Measurements from ENCODE around the gene SPAG9. TPM values are rescaled to one million over a fixed set of nuclear protein-coding genes. Genes with fewer than 3 reads are reported as not detected.

SPAG9 gene
- total RNA-seq, 1 experiment from 2014 or later = 54.3 TPM

- H4K5ac ChIP-seq (ENCODE audit: insufficient read length, low read depth, low read length) = no peak overlapping the region
Observed at GRCh38 chr17:50916026-50916707, 204.5 kb downstream of the SPAG9 start.

More at GRCh38 chr17:50916026-50916707, 204.5 kb downstream of the SPAG9 start:
- no peak overlapping the region for H3K18ac ChIP-seq (ENCODE audit: insufficient read length, low read depth, low read length)
- H3K4me3 Mint-ChIP-seq = peak overlapping the region in 1 of 2 experiments; percentile 23; a peak in 1 of 5 replicates
- H4K91ac ChIP-seq (ENCODE audit: insufficient read length, low read depth, low read length) = no peak overlapping the region
- no peak overlapping the region for H2AFZ ChIP-seq (ENCODE audit: low read length)
- no peak overlapping the region for H3K4ac ChIP-seq (ENCODE audit: low read depth, low read length)
- H3T11ph ChIP-seq (ENCODE audit: low read length) = no peak overlapping the region
- no peak overlapping the region for H3K23ac ChIP-seq (ENCODE audit: insufficient read length, low read depth, low read length)
- peaks cover 2% of the 10 kb centered on the region in 2 experiments; a peak in 2 of 5 replicates for H3K9me3 Mint-ChIP-seq
- H3K4me2 ChIP-seq (ENCODE audit: insufficient read depth, insufficient read length, low read length) = no peak overlapping the region
- peaks cover 21% of the 10 kb centered on the region; the same call in 1 of the 2 replicates for H3K4me1 ChIP-seq (ENCODE audit: insufficient read depth, low read length)
- H3K14ac ChIP-seq (ENCODE audit: insufficient read depth, low read length) = no peak overlapping the region
- H3K4me1 Mint-ChIP-seq = peaks cover 67 to 82% of the 10 kb centered on the region in 2 experiments
- no peaks in the 10 kb centered on the region for H3K23me2 ChIP-seq (ENCODE audit: insufficient read length, low read depth, low read length, poor library complexity, severe bottlenecking)
- no peaks in the 10 kb centered on the region for H3K9me3 ChIP-seq (ENCODE audit: control insufficient read depth, low read depth, low read length)
- H2AK5ac ChIP-seq (ENCODE audit: insufficient read length, low read length) = no peak overlapping the region
- DNase-seq = no peak
- H3K79me1 ChIP-seq (ENCODE audit: insufficient read depth, low read depth, low read length, poor library complexity, severe bottlenecking) = no peaks in the 10 kb centered on the region
- H3K27ac Mint-ChIP-seq = peak overlapping the region in 1 of 3 experiments; percentile 55; a peak in 2 of 7 replicates
- no peak overlapping the region for H4K8ac ChIP-seq (replicated peaks; ENCODE audit: insufficient read length, low read depth, low read length)
- no peak overlapping the region for H2BK120ac ChIP-seq (ENCODE audit: low read depth, low read length, poor library complexity, severe bottlenecking)
- no peak overlapping the region for H2BK15ac ChIP-seq (ENCODE audit: low read depth, low read length)
- no CpG with 5 or more reads among the region's 2 CpGs for WGBS (ENCODE audit: extremely low coverage, insufficient read length, low lambda C conversion rate)
- no peaks in the 10 kb centered on the region for H4K20me1 ChIP-seq (ENCODE audit: control insufficient read depth, insufficient read depth, insufficient read length)
- TF ChIP-seq, protein P1, sequence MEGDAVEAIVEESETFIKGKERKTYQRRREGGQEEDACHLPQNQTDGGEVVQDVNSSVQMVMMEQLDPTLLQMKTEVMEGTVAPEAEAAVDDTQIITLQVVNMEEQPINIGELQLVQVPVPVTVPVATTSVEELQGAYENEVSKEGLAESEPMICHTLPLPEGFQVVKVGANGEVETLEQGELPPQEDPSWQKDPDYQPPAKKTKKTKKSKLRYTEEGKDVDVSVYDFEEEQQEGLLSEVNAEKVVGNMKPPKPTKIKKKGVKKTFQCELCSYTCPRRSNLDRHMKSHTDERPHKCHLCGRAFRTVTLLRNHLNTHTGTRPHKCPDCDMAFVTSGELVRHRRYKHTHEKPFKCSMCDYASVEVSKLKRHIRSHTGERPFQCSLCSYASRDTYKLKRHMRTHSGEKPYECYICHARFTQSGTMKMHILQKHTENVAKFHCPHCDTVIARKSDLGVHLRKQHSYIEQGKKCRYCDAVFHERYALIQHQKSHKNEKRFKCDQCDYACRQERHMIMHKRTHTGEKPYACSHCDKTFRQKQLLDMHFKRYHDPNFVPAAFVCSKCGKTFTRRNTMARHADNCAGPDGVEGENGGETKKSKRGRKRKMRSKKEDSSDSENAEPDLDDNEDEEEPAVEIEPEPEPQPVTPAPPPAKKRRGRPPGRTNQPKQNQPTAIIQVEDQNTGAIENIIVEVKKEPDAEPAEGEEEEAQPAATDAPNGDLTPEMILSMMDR (conservative IDR thresholded peaks at IDR 0.05) = no peak
- H3K79me2 ChIP-seq (ENCODE audit: insufficient read depth, low read length) = no peaks in the 10 kb centered on the region
- no peaks in the 10 kb centered on the region; the same call in 1 of the 2 replicates for H3K27me3 Mint-ChIP-seq (ENCODE audit: low read depth)
- no peak overlapping the region for H2BK20ac ChIP-seq (ENCODE audit: low read depth, low read length, poor library complexity, severe bottlenecking)
- H3K36me3 Mint-ChIP-seq (ENCODE audit: insufficient read depth in 1 of 3, low read depth in 3 of 3) = no peaks in the 10 kb centered on the region; a peak in 1 of 7 replicates
- H3K9ac ChIP-seq (ENCODE audit: extremely low read depth, insufficient read length, low read length) = no peak overlapping the region
- no peak overlapping the region for H2BK5ac ChIP-seq (ENCODE audit: insufficient read length, low read length)
- no peak overlapping the region for H3K56ac ChIP-seq (ENCODE audit: insufficient read length, low read depth, low read length)
- H2BK12ac ChIP-seq (ENCODE audit: insufficient read length, low read depth, low read length) = no peak overlapping the region
- no peaks in the 10 kb centered on the region for H3K27me3 ChIP-seq (ENCODE audit: insufficient read depth, low read length)
- H3K27ac ChIP-seq (ENCODE audit: insufficient read length, low read depth, low read length) = no peak overlapping the region

Data from H9 (cell line).